Measurements from ENCODE around the gene MAP3K4. TPM values are rescaled to one million over a fixed set of nuclear protein-coding genes. Genes with fewer than 3 reads are reported as not detected.

The MAP3K4 gene
- total and polyA plus RNA-seq, 2 of the 4 experiments (the other 2 are of a cell fraction), result 11.5 to 20.4 TPM

DNA sequence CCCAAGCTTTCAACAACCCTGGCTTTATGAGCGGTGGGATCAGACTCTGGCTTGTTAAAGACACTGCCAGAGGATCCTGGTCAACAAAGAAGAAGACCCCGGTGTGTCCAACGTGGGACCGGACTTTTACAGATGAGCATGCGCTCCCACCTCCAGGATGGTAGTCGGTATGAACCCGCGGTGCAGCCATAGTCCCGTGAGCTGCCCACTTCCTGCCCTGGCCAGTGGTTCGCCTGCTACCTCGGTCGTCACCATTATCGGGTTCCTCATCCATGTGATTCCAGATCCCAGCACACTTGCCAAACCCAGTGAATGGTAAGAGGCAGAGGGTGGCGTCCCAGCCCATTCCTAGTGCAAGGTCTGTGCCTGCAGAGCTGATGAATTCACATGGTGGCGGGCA, 169.6 kb downstream of the MAP3K4 start:
- Histone ChIP-seq H4K20me1 (ENCODE audit: insufficient read depth, low read length) (no peaks in the 10 kb centered on the region), H3K23ac (ENCODE audit: low read depth, low read length) (no peak overlapping the region), H2AK9ac (replicated peaks; ENCODE audit: low read depth, low read length, poor library complexity) (no peak overlapping the region), H3K4me3 (ENCODE audit: insufficient read depth, low read depth, low read length) (no peak overlapping the region), H3K4me1 (ENCODE audit: control insufficient read depth, insufficient read depth, low read length) (peaks cover 8% of the 10 kb centered on the region), H2BK15ac (ENCODE audit: low read depth, low read length) (no peak overlapping the region), H3K9me3 (ENCODE audit: control insufficient read depth, insufficient read depth, low read length) (no peaks in the 10 kb centered on the region), H3K36me3 (ENCODE audit: control insufficient read depth, insufficient read depth, low read length) (peaks cover 11% of the 10 kb centered on the region), H2BK5ac (ENCODE audit: low read depth, low read length, poor library complexity, severe bottlenecking) (no peak overlapping the region), H4K91ac (ENCODE audit: insufficient read depth, low read depth, low read length) (peak overlapping the region; percentile 32; the same call in 1 of the 2 replicates), H3K18ac (ENCODE audit: low read depth, low read length) (no peak overlapping the region), H3K79me1 (ENCODE audit: low read depth in 1 of 2, low read length in 2 of 2) (no peaks in the 10 kb centered on the region; a peak in 1 of 4 replicates), H2AFZ (replicated peaks; ENCODE audit: low read length, poor library complexity) (no peak overlapping the region), H3K27ac (ENCODE audit: insufficient read depth, low read length) (no peak overlapping the region), H3K56ac (ENCODE audit: extremely low read depth, insufficient read depth, low read length) (no peak overlapping the region), H2BK20ac (ENCODE audit: low read depth, low read length) (no peak overlapping the region), H2AK5ac (ENCODE audit: low read depth, low read length) (no peak overlapping the region), H3K9me1 (ENCODE audit: insufficient read depth, low read length) (peaks cover 19% of the 10 kb centered on the region; the same call in 1 of the 2 replicates), H3K14ac (replicated peaks; ENCODE audit: low read depth, low read length) (no peak overlapping the region), H3K9ac (ENCODE audit: low read depth, low read length) (no peak overlapping the region), H4K5ac (ENCODE audit: low read depth, low read length) (no peak overlapping the region), H3K4me2 (ENCODE audit: low read depth, low read length) (no peak overlapping the region), H4K8ac (ENCODE audit: low read depth in 2 of 2, low read length in 2 of 2) (no peak overlapping the region), H2BK120ac (ENCODE audit: low read depth, low read length) (no peak overlapping the region; the same call in 1 of the 2 replicates), H3K27me3 (ENCODE audit: control insufficient read depth, insufficient read depth, low read length) (no peaks in the 10 kb centered on the region), H3K4ac (ENCODE audit: low read depth, low read length) (no peak overlapping the region)
- TF ChIP-seq NFE2L2 (IDR thresholded peaks at IDR 0.05; ENCODE audit: low read depth, low read length), result no peak
- TF ChIP-seq MXI1 (IDR thresholded peaks at IDR 0.05; ENCODE audit: borderline replicate concordance, low read depth, low read length), result no peak
- no peak for TF ChIP-seq RCOR1 (IDR thresholded peaks at IDR 0.05; ENCODE audit: insufficient replicate concordance, low read length)
- no peak for TF ChIP-seq CEBPB (IDR thresholded peaks at IDR 0.05; ENCODE audit: low read depth, low read length)
- TF ChIP-seq RFX5 (IDR thresholded peaks at IDR 0.05; ENCODE audit: low read depth, low read length), result no peak
- no peak for TF ChIP-seq SMC3 (IDR thresholded peaks at IDR 0.05; ENCODE audit: low read depth, low read length)
- TF ChIP-seq, protein P1, sequence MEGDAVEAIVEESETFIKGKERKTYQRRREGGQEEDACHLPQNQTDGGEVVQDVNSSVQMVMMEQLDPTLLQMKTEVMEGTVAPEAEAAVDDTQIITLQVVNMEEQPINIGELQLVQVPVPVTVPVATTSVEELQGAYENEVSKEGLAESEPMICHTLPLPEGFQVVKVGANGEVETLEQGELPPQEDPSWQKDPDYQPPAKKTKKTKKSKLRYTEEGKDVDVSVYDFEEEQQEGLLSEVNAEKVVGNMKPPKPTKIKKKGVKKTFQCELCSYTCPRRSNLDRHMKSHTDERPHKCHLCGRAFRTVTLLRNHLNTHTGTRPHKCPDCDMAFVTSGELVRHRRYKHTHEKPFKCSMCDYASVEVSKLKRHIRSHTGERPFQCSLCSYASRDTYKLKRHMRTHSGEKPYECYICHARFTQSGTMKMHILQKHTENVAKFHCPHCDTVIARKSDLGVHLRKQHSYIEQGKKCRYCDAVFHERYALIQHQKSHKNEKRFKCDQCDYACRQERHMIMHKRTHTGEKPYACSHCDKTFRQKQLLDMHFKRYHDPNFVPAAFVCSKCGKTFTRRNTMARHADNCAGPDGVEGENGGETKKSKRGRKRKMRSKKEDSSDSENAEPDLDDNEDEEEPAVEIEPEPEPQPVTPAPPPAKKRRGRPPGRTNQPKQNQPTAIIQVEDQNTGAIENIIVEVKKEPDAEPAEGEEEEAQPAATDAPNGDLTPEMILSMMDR (conservative IDR thresholded peaks at IDR 0.05; ENCODE audit: low read depth, low read length), result no peak
- no peak for TF ChIP-seq MAZ (IDR thresholded peaks at IDR 0.05; ENCODE audit: borderline replicate concordance, low read depth, low read length)
- no peak for TF ChIP-seq POLR2A (IDR thresholded peaks at IDR 0.05; ENCODE audit: low read depth, low read length)
- no peak for TF ChIP-seq MAFK (IDR thresholded peaks at IDR 0.05; ENCODE audit: low read depth, low read length)
- TF ChIP-seq, protein P2, sequence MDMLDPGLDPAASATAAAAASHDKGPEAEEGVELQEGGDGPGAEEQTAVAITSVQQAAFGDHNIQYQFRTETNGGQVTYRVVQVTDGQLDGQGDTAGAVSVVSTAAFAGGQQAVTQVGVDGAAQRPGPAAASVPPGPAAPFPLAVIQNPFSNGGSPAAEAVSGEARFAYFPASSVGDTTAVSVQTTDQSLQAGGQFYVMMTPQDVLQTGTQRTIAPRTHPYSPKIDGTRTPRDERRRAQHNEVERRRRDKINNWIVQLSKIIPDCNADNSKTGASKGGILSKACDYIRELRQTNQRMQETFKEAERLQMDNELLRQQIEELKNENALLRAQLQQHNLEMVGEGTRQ (IDR thresholded peaks at IDR 0.05; ENCODE audit: low read depth, low read length), result no peak
- DNase-seq (no peak), ATAC-seq (ENCODE audit: low read depth) (no peak)
- in situ Hi-C loops (cut with MboI; ENCODE audit: low sequenced_read_pairs) (loop anchor here (10.0 kb wide), 1 partner anchor 114 kb away; the partner anchor contains the start of gene AGPAT4), intact Hi-C loops (cut with micrococcal nuclease) (loop anchor here (2.0 kb wide), 1 partner anchor 114 kb away; the partner anchor contains the start of gene AGPAT4), dilution Hi-C loops (cut with HindIII; ENCODE audit: low sequenced_read_pairs, unreplicated experiment) (no loop called here)
- POLR2A ChIA-PET (ENCODE audit: unreplicated experiment), result no interaction called here
- BruUV-seq (replicated peaks), result no TSS peak
- 85% methylated on average over 4 of the region's 15 CpGs; no CpG with 5 or more reads in 1 of the 2 experiments for WGBS, 2 experiments (ENCODE audit: extremely low coverage in 2 of 2, insufficient read length in 1 of 2)
- CTCF ChIA-PET, result no interaction called here
